Lung (tissue), 13 donors: ENCODE data around the gene EPS8. TPM values are rescaled to one million over a fixed set of nuclear protein-coding genes. Genes with fewer than 3 reads are reported as not detected.

Experiments used
- ATAC-seq: fragments of 200-7000 bp; cut with Tn5 transposase; one replicate; pipeline ENCODE4 v1.9.1; 2020; ENCODE audit warnings: moderate number of reproducible peaks; ENCODE audit not compliant: insufficient read depth, low FRiP score
- DNase-seq, 3 donors: peaks; one replicate each; pipeline ENCODE4 v3.0.0-alpha.2; 2013 to 2017
- H3K27ac ChIP-seq, 2 donors: one replicate each; pipeline ENCODE4 v1.5.1; 2013; ENCODE audit warnings: mild to moderate bottlenecking in 2 of 2, moderate library complexity in 2 of 2, control low read depth in 1 of 2, inconsistent platforms in 1 of 2, low read depth in 1 of 2, low read length in 1 of 2
- H3K27me3 ChIP-seq, 3 donors: one replicate each; pipeline ENCODE4 v1.5.1; 2013; ENCODE audit warnings: low read length in 2 of 3; ENCODE audit not compliant: control insufficient read depth in 3 of 3, insufficient read depth in 3 of 3
- H3K36me3 ChIP-seq, 4 donors: one replicate each; pipeline ENCODE4 v1.5.1; 2013; ENCODE audit warnings: low read length in 4 of 4, mild to moderate bottlenecking in 1 of 4, moderate library complexity in 1 of 4; ENCODE audit not compliant: control insufficient read depth in 4 of 4, insufficient read depth in 4 of 4
- H3K4me1 ChIP-seq, 5 donors: one replicate each; pipeline ENCODE4 v1.5.1; 2013; ENCODE audit warnings: low read length in 5 of 5, mild to moderate bottlenecking in 2 of 5, moderate library complexity in 1 of 5; ENCODE audit not compliant: control insufficient read depth in 5 of 5, insufficient read depth in 5 of 5
- H3K4me3 ChIP-seq: one replicate; pipeline ENCODE4 v1.5.1; 2013; ENCODE audit warnings: mild to moderate bottlenecking, control low read depth, moderate library complexity
- H3K9ac ChIP-seq, 2 donors: one replicate each; pipeline ENCODE4 v1.5.1; 2013; ENCODE audit warnings: low read length in 2 of 2, control low read depth in 1 of 2; ENCODE audit not compliant: insufficient read depth in 1 of 2
- H3K9me3 ChIP-seq, 4 donors: one replicate each; pipeline ENCODE4 v1.5.1; 2013; ENCODE audit warnings: low read length in 3 of 4, mild to moderate bottlenecking in 1 of 4, moderate library complexity in 1 of 4; ENCODE audit not compliant: control insufficient read depth in 4 of 4, insufficient read depth in 3 of 4
- CTCF ChIP-seq: IDR thresholded peaks from 2 replicates; pipeline ENCODE4 v1.5.1; 2012; ENCODE audit warnings: mild to moderate bottlenecking; ENCODE audit errors: control extremely low read depth, extremely low read depth
- WGBS, 2 donors: extraction: QIAGEN DNeasy Blood & Tissue Kit; methylation state at CpG; one replicate each; pipeline ENCODE4 v1.1.7; 2013; 5-methylcytosine and 5-hydroxymethylcytosine counted together
- polyA plus RNA-seq, 2 donors: library from polyadenylated mRNA; stranded (reverse); fragments of 200-250 nt; gene quantifications; one replicate each; pipeline ENCODE4 v1.2.1, GENCODE V29; 2013
- small RNA-seq: library from RNA; depleted of rRNA; stranded (forward); fragments of <200 nt; gene quantifications from one replicate; pipeline ENCODE3, GENCODE V24; 2014; ENCODE audit warnings: low replicate concordance
- total RNA-seq, 2 donors: library from RNA; depleted of rRNA in 1 of 2; stranded (reverse); fragments of >200 nt in 1 of 2; gene quantifications; one replicate each; pipeline ENCODE4 v1.2.1, GENCODE V29; 2014 to 2021
- donor health status: control.
- donor health status: control.
- donor health status: Bipolar disorder and iron deficiency.
- donor health status: healthy.
- donor health status: DM: yes; HTN: yes; CAD: no.

The EPS8 gene
- total and polyA plus RNA-seq, 4 donors = 30.1 to 153 (median 48.9) TPM

GRCh38 chr12:15575671-15576541, 213.3 kb downstream of the EPS8 start:
- WGBS, 2 donors = 57 to 64% methylated on average over 3 of the region's 3 CpGs
- Histone ChIP-seq H3K4me1 (peaks cover 0 to 13% (median 0%) of the 10 kb centered on the region in 5 donors), H3K9ac (no peak overlapping the region), H3K9me3 (peaks cover 0 to 2% (median 0%) of the 10 kb centered on the region in 4 donors), H3K4me3 (no peak overlapping the region), H3K27ac (no peak overlapping the region), H3K36me3 (no peaks in the 10 kb centered on the region), H3K27me3 (no peaks in the 10 kb centered on the region)
- DNase-seq = peak in 2 of 3 donors; percentile 76 to 86
- TF ChIP-seq CTCF = no peak
- ATAC-seq = no peak

- peaks cover 0 to 2% (median 0%) of the 10 kb centered on the region in 4 donors for H3K9me3 ChIP-seq
- H3K9ac ChIP-seq = no peak overlapping the region
- DNase-seq (no peak), ATAC-seq (no peak)
- peaks cover 0 to 13% (median 0%) of the 10 kb centered on the region in 5 donors for H3K4me1 ChIP-seq
- H3K27me3 ChIP-seq = no peaks in the 10 kb centered on the region
- H3K36me3 ChIP-seq = no peaks in the 10 kb centered on the region
- no peak for TF ChIP-seq CTCF
- H3K27ac ChIP-seq = no peak overlapping the region
- 88 to 90% methylated on average over 1 of the region's 1 CpG for WGBS, 2 donors
- H3K4me3 ChIP-seq = no peak overlapping the region
Observed at GRCh38 chr12:15574353-15574752, 214.8 kb downstream of the EPS8 start.

Small RNA genes within 50 kb of the gene (small RNA-seq; reads per million reads assigned to genes)
- not detected for gene RNU6-251P

Other genes starting within 250 kb of the EPS8 start
- 10 to 100 TPM; 53.8 to 88.5 TPM for gene STRAP, start 93.0 kb upstream of the EPS8 start, total RNA-seq
- 10 to 100 TPM; 79.0 to 86.3 TPM for gene STRAP, start 93.0 kb upstream of the EPS8 start, polyA plus RNA-seq
- gene DERA, start 121.9 kb upstream of the EPS8 start, total RNA-seq = 10 to 100 TPM; 36.8 to 44.2 TPM
- 10 to 100 TPM; 31.0 to 32.8 TPM for gene DERA, start 121.9 kb upstream of the EPS8 start, polyA plus RNA-seq